ENCODE data around the gene NAGPA.
"Not testable (repeated sequence)": the region's sequence is repeated elsewhere in the genome, so short reads cannot be mapped to it uniquely, and the experiment has no call there.

Gene NAGPA

GRCh38 chr16:5033256-5034166 is at the start of gene NAGPA:
NAGPA (minus strand) TSS chr16:5033935; CDS start chr16:5033914, 21 bp downstream.
- peak; percentile 91 for DNase-seq

GRCh38 chr16:5080996-5081395 is 47.3 kb upstream of the NAGPA start:
- DNase-seq: not testable (repeated sequence)

- not testable (repeated sequence) for DNase-seq
Observed at GRCh38 chr16:5080461-5080860, 46.7 kb upstream of the NAGPA start.

- no peak for DNase-seq
Observed at GRCh38 chr16:5078626-5079025, 44.9 kb upstream of the NAGPA start.

- DNase-seq: no peak
Observed at GRCh38 chr16:5077304-5077703, 43.6 kb upstream of the NAGPA start.

GRCh38 chr16:5075637-5076036 is 41.9 kb upstream of the NAGPA start:
- DNase-seq: no peak

- not testable (repeated sequence) for DNase-seq
Observed at GRCh38 chr16:5073771-5074170, 40.0 kb upstream of the NAGPA start.

GRCh38 chr16:5073279-5073629 is 39.5 kb upstream of the NAGPA start:
- no peak for DNase-seq

GRCh38 chr16:5072334-5073278 is 38.9 kb upstream of the NAGPA start:
- DNase-seq: no peak

GRCh38 chr16:5071681-5072333 is 38.1 kb upstream of the NAGPA start, which contains the start of gene ALG1:
ALG1 (plus strand) TSS chr16:5071843; CDS start chr16:5071850, 7 bp downstream.
- DNase-seq: peak; percentile 95

GRCh38 chr16:5071341-5071680 is 37.6 kb upstream of the NAGPA start:
- no peak for DNase-seq

- DNase-seq: no peak
Observed at GRCh38 chr16:5070431-5071186, 36.9 kb upstream of the NAGPA start.

GRCh38 chr16:5069854-5070253 is 36.1 kb upstream of the NAGPA start:
- no peak for DNase-seq

- DNase-seq: no peak
Observed at GRCh38 chr16:5069048-5069447, 35.3 kb upstream of the NAGPA start.

- no peak for DNase-seq
Observed at GRCh38 chr16:5066511-5066910, 32.8 kb upstream of the NAGPA start.

- DNase-seq: no peak
Observed at GRCh38 chr16:5065813-5066212, 32.1 kb upstream of the NAGPA start, which contains the start of gene C16orf89. C16orf89 (minus strand) TSS chr16:5065956; CDS start chr16:5065908, 48 bp downstream.

- DNase-seq: no peak
Observed at GRCh38 chr16:5065326-5065725, 31.6 kb upstream of the NAGPA start.

- DNase-seq: peak; percentile 32
Observed at GRCh38 chr16:5064915-5065314, 31.2 kb upstream of the NAGPA start.

GRCh38 chr16:5062790-5063765 is 29.3 kb upstream of the NAGPA start:
- no peak for DNase-seq

GRCh38 chr16:5062051-5062450 is 28.3 kb upstream of the NAGPA start:
- DNase-seq: no peak

GRCh38 chr16:5060073-5060641 is 26.4 kb upstream of the NAGPA start:
- no peak for DNase-seq
